HG03159 (cell line): ENCODE data around the gene P2RX1.

Experiments
- ATAC-seq: cut with Tn5 transposase; IDR thresholded peaks from one replicate; pipeline ENCODE4 v1.9.1; 2021; ENCODE audit warnings: mild to moderate bottlenecking, moderate library complexity; ENCODE audit not compliant: unreplicated experiment

Gene P2RX1

GRCh38 chr17:3907483-3908216 lies 8.6 kb downstream of the P2RX1 start:
- ATAC-seq: no peak

- ATAC-seq: no peak
Measured at GRCh38 chr17:3906881-3907280, 9.4 kb downstream of the P2RX1 start.

- ATAC-seq: no peak
Measured at GRCh38 chr17:3905017-3905520, 11.2 kb downstream of the P2RX1 start.

GRCh38 chr17:3904501-3904900 lies 11.8 kb downstream of the P2RX1 start:
- ATAC-seq: no peak

- no peak for ATAC-seq
Measured at GRCh38 chr17:3903881-3904290, 12.4 kb downstream of the P2RX1 start.

- no peak for ATAC-seq
Measured at GRCh38 chr17:3903051-3903825, 13.0 kb downstream of the P2RX1 start.

- no peak for ATAC-seq
Measured at GRCh38 chr17:3900646-3901045, 15.6 kb downstream of the P2RX1 start.

- ATAC-seq: no peak
Measured at GRCh38 chr17:3897731-3898130, 18.5 kb downstream of the P2RX1 start.

- no peak for ATAC-seq
Measured at GRCh38 chr17:3896968-3897235, 19.4 kb downstream of the P2RX1 start.

- no peak for ATAC-seq
Measured at GRCh38 chr17:3896108-3896967, 19.9 kb downstream of the P2RX1 start.

GRCh38 chr17:3895354-3895753 lies 20.9 kb downstream of the P2RX1 start:
- ATAC-seq: no peak

- no peak for ATAC-seq
Measured at GRCh38 chr17:3894911-3895343, 21.3 kb downstream of the P2RX1 start.

- ATAC-seq: no peak
Measured at GRCh38 chr17:3894188-3894587, 22.1 kb downstream of the P2RX1 start.

GRCh38 chr17:3893720-3894116 lies 22.5 kb downstream of the P2RX1 start:
- ATAC-seq: no peak

- ATAC-seq: peak; percentile 76
Measured at GRCh38 chr17:3893003-3893719, 23.1 kb downstream of the P2RX1 start, which contains the start of gene CAMKK1. CAMKK1 (minus strand) TSS chr17:3893053; CDS start chr17:3885687, 7,366 bp downstream.

GRCh38 chr17:3892095-3892998 lies 23.9 kb downstream of the P2RX1 start:
- ATAC-seq: peak; percentile 17

GRCh38 chr17:3891626-3892094 lies 24.6 kb downstream of the P2RX1 start:
- no peak for ATAC-seq

- no peak for ATAC-seq
Measured at GRCh38 chr17:3890878-3891219, 25.4 kb downstream of the P2RX1 start.

GRCh38 chr17:3890082-3890877 lies 26.0 kb downstream of the P2RX1 start:
- ATAC-seq: no peak
